ENCODE measurements around the gene C12orf57. TPM values are rescaled to one million over a fixed set of nuclear protein-coding genes. Genes with fewer than 3 reads are reported as not detected.

The C12orf57 gene
- total RNA-seq, 1 donor from 2014 or later, result 225 TPM

- Mint-ChIP-seq H3K27ac (ENCODE audit: unreplicated experiment) (no peak overlapping the region), H3K4me1 (ENCODE audit: unreplicated experiment) (peaks cover 35% of the 10 kb centered on the region), H3K27me3 (ENCODE audit: unreplicated experiment) (peaks cover 12% of the 10 kb centered on the region), H3K36me3 (ENCODE audit: low read depth, unreplicated experiment) (peaks cover 27% of the 10 kb centered on the region), H3K9me3 (ENCODE audit: unreplicated experiment) (no peaks in the 10 kb centered on the region), H3K4me3 (ENCODE audit: unreplicated experiment) (no peak overlapping the region)
- TF ChIP-seq CTCF (IDR thresholded peaks at IDR 0.05; ENCODE audit: unreplicated experiment), result no peak
- no peak for DNase-seq (ENCODE audit: low spot score)
Observed at GRCh38 chr12:6964605-6965025, 20.8 kb downstream of the C12orf57 start.

GRCh38 chr12:6965026-6965661, 21.3 kb downstream of the C12orf57 start:
- peak overlapping the region; percentile 77 for H3K27ac Mint-ChIP-seq (ENCODE audit: unreplicated experiment)
- peak; percentile 92 for TF ChIP-seq CTCF (IDR thresholded peaks at IDR 0.05; ENCODE audit: unreplicated experiment)
- peak; percentile 86 for DNase-seq (ENCODE audit: low spot score)
- H3K36me3 Mint-ChIP-seq (ENCODE audit: low read depth, unreplicated experiment), result peaks cover 27% of the 10 kb centered on the region
- peak overlapping the region; percentile 80 for H3K4me3 Mint-ChIP-seq (ENCODE audit: unreplicated experiment)
- peaks cover 39% of the 10 kb centered on the region for H3K4me1 Mint-ChIP-seq (ENCODE audit: unreplicated experiment)
- no peaks in the 10 kb centered on the region for H3K9me3 Mint-ChIP-seq (ENCODE audit: unreplicated experiment)
- peaks cover 12% of the 10 kb centered on the region for H3K27me3 Mint-ChIP-seq (ENCODE audit: unreplicated experiment)

- H3K4me3 Mint-ChIP-seq (ENCODE audit: unreplicated experiment), result peak overlapping the region; percentile 80
- H3K27me3 Mint-ChIP-seq (ENCODE audit: unreplicated experiment), result peaks cover 14% of the 10 kb centered on the region
- no peak for DNase-seq (ENCODE audit: low spot score)
- TF ChIP-seq CTCF (IDR thresholded peaks at IDR 0.05; ENCODE audit: unreplicated experiment), result no peak
- peaks cover 27% of the 10 kb centered on the region for H3K36me3 Mint-ChIP-seq (ENCODE audit: low read depth, unreplicated experiment)
- no peaks in the 10 kb centered on the region for H3K9me3 Mint-ChIP-seq (ENCODE audit: unreplicated experiment)
- peaks cover 40% of the 10 kb centered on the region for H3K4me1 Mint-ChIP-seq (ENCODE audit: unreplicated experiment)
- H3K27ac Mint-ChIP-seq (ENCODE audit: unreplicated experiment), result peak overlapping the region; percentile 36
Observed at GRCh38 chr12:6965714-6966113, 21.9 kb downstream of the C12orf57 start.

- H3K9me3 Mint-ChIP-seq (ENCODE audit: unreplicated experiment), result no peaks in the 10 kb centered on the region
- peaks cover 44% of the 10 kb centered on the region for H3K4me1 Mint-ChIP-seq (ENCODE audit: unreplicated experiment)
- H3K36me3 Mint-ChIP-seq (ENCODE audit: low read depth, unreplicated experiment), result peaks cover 31% of the 10 kb centered on the region
- H3K4me3 Mint-ChIP-seq (ENCODE audit: unreplicated experiment), result peak overlapping the region; percentile 80
- H3K27me3 Mint-ChIP-seq (ENCODE audit: unreplicated experiment), result peaks cover 18% of the 10 kb centered on the region
- H3K27ac Mint-ChIP-seq (ENCODE audit: unreplicated experiment), result peak overlapping the region; percentile 61
- TF ChIP-seq CTCF (IDR thresholded peaks at IDR 0.05; ENCODE audit: unreplicated experiment), result no peak
- no peak for DNase-seq (ENCODE audit: low spot score)
Observed at GRCh38 chr12:6966351-6966750, 22.5 kb downstream of the C12orf57 start.

GRCh38 chr12:6967651-6968100, 23.9 kb downstream of the C12orf57 start:
- Mint-ChIP-seq H3K9me3 (ENCODE audit: unreplicated experiment) (no peaks in the 10 kb centered on the region), H3K27me3 (ENCODE audit: unreplicated experiment) (peaks cover 21% of the 10 kb centered on the region), H3K36me3 (ENCODE audit: low read depth, unreplicated experiment) (peaks cover 31% of the 10 kb centered on the region), H3K27ac (ENCODE audit: unreplicated experiment) (no peak overlapping the region), H3K4me3 (ENCODE audit: unreplicated experiment) (peak overlapping the region; percentile 42), H3K4me1 (ENCODE audit: unreplicated experiment) (peaks cover 42% of the 10 kb centered on the region)
- no peak for TF ChIP-seq CTCF (IDR thresholded peaks at IDR 0.05; ENCODE audit: unreplicated experiment)
- DNase-seq (ENCODE audit: low spot score), result no peak

Measured in endothelial cell (in vitro differentiated cells).